HEK293T (cell line): ENCODE data around the gene MDM2.

Experiments used
- ARNT ChIP-seq: fragments of 450-650 bp; IDR thresholded peaks from 2 replicates; pipeline ENCODE4 v1.6.1; 2017; ENCODE audit warnings: mild to moderate bottlenecking
- BHLHE40 ChIP-seq: fragments of 450-650 bp; IDR thresholded peaks from 2 replicates; pipeline ENCODE4 v1.6.1; 2016; ENCODE audit warnings: mild to moderate bottlenecking, moderate library complexity, borderline replicate concordance
- ELF4 ChIP-seq: fragments of 450-650 bp; IDR thresholded peaks from 2 replicates; pipeline ENCODE4 v1.6.1; 2017; ENCODE audit warnings: antibody characterized with exemption
- FOXA1 ChIP-seq: fragments of 450-650 bp; IDR thresholded peaks from 2 replicates; pipeline ENCODE4 v1.6.1; 2016; ENCODE audit warnings: mild to moderate bottlenecking
- FOXK2 ChIP-seq: fragments of 450-650 bp; IDR thresholded peaks from 2 replicates; pipeline ENCODE4 v1.6.1; 2016; ENCODE audit warnings: mild to moderate bottlenecking
- FOXM1 ChIP-seq: fragments of 450-650 bp; IDR thresholded peaks from 2 replicates; pipeline ENCODE4 v1.6.1; 2017; ENCODE audit warnings: mild to moderate bottlenecking, borderline replicate concordance
- LEF1 ChIP-seq: fragments of 450-650 bp; IDR thresholded peaks from 2 replicates; pipeline ENCODE4 v1.6.1; 2017; ENCODE audit warnings: mild to moderate bottlenecking, borderline replicate concordance
- NFRKB ChIP-seq: fragments of 450-650 bp; IDR thresholded peaks from 2 replicates; pipeline ENCODE4 v1.6.1; 2016; ENCODE audit warnings: mild to moderate bottlenecking, moderate library complexity
- SP1 ChIP-seq: fragments of 450-650 bp; IDR thresholded peaks from 2 replicates; pipeline ENCODE4 v1.6.1; 2017
- SUZ12 ChIP-seq: fragments of 450-650 bp; IDR thresholded peaks from 2 replicates; pipeline ENCODE4 v1.6.1; 2016; ENCODE audit warnings: mild to moderate bottlenecking
- ZNF384 ChIP-seq: fragments of 450-650 bp; IDR thresholded peaks from 2 replicates; pipeline ENCODE4 v1.6.1; 2016
- TF ChIP-seq, protein P1 (sequence below): fragments of 450-650 bp; IDR thresholded peaks from 2 replicates; pipeline ENCODE4 v1.6.1; 2016

DNA sequence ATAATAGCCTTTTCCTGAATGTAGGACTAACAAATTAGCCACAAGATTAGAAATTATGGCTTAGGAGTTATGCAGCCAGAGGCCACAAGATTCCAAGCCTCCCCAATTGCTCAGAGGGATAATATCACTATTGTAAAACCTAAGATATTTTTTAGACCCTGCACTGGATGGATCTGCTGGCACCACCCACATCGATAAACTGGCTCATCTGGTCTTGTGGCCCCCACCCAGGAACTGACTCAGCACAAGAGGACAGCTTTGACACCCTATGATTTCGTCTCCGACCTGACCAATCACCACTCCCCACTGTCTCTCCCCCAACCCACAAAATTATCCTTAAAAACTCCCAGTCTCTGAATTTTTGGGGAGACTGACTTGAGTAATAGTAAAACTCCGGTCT is 70.3 kb downstream of the MDM2 start:
- TF ChIP-seq BHLHE40 (no peak), FOXK2 (no peak), SP1 (no peak), ELF4 (no peak), ARNT (no peak), FOXA1 (no peak), LEF1 (no peak), FOXM1 (no peak), ZNF384 (no peak), SUZ12 (no peak), NFRKB (no peak)
- TF ChIP-seq, protein P1, sequence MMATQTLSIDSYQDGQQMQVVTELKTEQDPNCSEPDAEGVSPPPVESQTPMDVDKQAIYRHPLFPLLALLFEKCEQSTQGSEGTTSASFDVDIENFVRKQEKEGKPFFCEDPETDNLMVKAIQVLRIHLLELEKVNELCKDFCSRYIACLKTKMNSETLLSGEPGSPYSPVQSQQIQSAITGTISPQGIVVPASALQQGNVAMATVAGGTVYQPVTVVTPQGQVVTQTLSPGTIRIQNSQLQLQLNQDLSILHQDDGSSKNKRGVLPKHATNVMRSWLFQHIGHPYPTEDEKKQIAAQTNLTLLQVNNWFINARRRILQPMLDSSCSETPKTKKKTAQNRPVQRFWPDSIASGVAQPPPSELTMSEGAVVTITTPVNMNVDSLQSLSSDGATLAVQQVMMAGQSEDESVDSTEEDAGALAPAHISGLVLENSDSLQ = no peak
